Uterus (tissue), 2 donors: ENCODE results near the gene KRTAP5-8.

Source experiments
- POLR2A ChIP-seq, 2 donors: fragments of 450-650 bp; IDR thresholded peaks; one replicate each; pipeline ENCODE4 v1.6.1; 2016; ENCODE audit warnings: antibody characterized with exemption in 2 of 2, mild to moderate bottlenecking in 1 of 2, moderate library complexity in 1 of 2
- TF ChIP-seq, protein P1 (sequence below), 4 experiments: fragments of 200-600 bp in 2 of 4; fragments of 450-650 bp in 2 of 4; sonication (generic) in 2 of 4; IDR thresholded peaks; one replicate each; pipeline ENCODE4 v1.5.1; 2016 to 2019; ENCODE audit warnings: antibody characterized with exemption in 4 of 4, mild to moderate bottlenecking in 2 of 4, moderate library complexity in 1 of 4

DNA sequence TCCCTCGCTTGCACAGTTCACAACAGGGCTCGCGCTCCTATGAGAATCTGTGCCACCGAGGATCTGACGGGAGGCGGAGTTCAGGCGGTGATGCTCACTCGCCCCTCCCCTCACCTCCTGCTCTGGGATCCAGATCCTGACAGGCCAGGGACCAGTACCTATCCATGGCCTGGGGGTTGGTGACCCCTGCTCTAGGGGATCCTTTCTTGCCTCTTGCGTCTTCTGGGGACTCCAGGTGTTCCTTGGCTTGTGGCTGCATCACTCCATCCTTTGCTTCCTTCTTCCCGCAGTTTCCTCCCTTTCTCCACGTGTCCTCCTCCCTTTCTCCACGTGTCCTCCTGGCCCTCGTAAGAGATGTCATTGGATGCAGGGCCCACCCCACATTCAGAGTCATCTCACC lies 41.4 kb upstream of the KRTAP5-8 start:
- TF ChIP-seq, protein P1, sequence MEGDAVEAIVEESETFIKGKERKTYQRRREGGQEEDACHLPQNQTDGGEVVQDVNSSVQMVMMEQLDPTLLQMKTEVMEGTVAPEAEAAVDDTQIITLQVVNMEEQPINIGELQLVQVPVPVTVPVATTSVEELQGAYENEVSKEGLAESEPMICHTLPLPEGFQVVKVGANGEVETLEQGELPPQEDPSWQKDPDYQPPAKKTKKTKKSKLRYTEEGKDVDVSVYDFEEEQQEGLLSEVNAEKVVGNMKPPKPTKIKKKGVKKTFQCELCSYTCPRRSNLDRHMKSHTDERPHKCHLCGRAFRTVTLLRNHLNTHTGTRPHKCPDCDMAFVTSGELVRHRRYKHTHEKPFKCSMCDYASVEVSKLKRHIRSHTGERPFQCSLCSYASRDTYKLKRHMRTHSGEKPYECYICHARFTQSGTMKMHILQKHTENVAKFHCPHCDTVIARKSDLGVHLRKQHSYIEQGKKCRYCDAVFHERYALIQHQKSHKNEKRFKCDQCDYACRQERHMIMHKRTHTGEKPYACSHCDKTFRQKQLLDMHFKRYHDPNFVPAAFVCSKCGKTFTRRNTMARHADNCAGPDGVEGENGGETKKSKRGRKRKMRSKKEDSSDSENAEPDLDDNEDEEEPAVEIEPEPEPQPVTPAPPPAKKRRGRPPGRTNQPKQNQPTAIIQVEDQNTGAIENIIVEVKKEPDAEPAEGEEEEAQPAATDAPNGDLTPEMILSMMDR (IDR thresholded peaks at IDR 0.05) = no peak
- no peak for TF ChIP-seq POLR2A (IDR thresholded peaks at IDR 0.05)
